AG10803 (cell line): ENCODE results near the gene NKX3-2.

ENCODE experiments used
- DNase-seq: peaks from one replicate; pipeline ENCODE4 v3.0.0; 2010; ENCODE audit warnings: low read depth
- H3K4me3 ChIP-seq: 2 replicates; pipeline ENCODE4 v1.5.1; 2011; ENCODE audit warnings: mild to moderate bottlenecking, low read length, control low read depth
- TF ChIP-seq, protein P1 (sequence below): conservative IDR thresholded peaks from 2 replicates; pipeline ENCODE4 v1.5.1; 2011; ENCODE audit warnings: mild to moderate bottlenecking, low read length, control low read depth, inconsistent platforms

The NKX3-2 gene

DNA sequence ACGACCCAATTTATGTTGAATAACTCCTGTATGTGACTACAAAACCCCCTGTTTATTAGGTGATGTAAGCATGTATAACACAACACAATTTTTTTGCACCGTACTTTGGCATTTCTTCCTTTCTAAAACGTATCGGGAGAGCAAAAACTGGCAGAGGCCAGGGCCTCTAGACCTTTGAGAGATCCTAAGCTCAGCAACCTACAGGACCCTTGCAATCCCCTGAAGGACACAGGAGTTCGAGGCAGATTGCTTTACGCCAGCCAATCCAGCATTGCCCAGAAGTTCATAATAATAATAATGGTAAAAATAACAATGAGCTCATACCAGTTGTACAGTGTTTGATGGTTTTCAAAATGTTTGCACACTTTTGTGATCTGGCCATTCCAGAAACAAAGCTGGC is 7.7 kb downstream of the NKX3-2 start:
- TF ChIP-seq, protein P1, sequence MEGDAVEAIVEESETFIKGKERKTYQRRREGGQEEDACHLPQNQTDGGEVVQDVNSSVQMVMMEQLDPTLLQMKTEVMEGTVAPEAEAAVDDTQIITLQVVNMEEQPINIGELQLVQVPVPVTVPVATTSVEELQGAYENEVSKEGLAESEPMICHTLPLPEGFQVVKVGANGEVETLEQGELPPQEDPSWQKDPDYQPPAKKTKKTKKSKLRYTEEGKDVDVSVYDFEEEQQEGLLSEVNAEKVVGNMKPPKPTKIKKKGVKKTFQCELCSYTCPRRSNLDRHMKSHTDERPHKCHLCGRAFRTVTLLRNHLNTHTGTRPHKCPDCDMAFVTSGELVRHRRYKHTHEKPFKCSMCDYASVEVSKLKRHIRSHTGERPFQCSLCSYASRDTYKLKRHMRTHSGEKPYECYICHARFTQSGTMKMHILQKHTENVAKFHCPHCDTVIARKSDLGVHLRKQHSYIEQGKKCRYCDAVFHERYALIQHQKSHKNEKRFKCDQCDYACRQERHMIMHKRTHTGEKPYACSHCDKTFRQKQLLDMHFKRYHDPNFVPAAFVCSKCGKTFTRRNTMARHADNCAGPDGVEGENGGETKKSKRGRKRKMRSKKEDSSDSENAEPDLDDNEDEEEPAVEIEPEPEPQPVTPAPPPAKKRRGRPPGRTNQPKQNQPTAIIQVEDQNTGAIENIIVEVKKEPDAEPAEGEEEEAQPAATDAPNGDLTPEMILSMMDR: no peak
- H3K4me3 ChIP-seq: no peak overlapping the region
- no peak for DNase-seq

DNA sequence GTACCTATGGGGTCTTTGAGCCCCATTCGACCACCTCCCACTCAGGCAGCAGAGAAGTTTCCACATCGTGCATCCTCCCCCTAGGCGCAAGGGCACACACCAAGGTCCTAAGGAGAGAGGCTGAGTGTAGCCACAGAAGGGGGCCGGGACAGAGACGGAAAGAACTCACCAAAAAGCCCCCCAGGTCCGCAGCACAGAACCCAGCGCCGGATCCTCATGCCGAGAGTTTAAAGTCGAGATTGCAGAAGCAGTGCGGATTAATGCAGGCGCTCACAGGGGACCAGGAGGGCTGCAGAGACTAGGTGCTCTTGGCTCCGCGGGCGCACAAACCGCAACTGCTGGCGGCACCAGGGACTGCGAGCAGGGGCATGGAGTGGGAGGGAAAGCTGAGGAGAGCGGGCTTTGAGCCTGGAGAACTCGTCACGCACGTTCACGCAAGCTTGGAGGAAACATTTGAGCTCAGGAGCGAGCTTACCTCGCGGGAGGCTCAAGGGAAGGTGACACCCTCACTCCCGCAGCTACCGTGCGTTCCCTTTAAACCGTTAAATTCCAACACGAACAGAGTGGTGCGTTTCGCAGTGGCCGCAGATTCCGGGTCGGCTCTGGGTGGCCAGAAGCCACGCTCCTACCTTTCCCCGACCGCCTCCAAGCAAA is 8.5 kb downstream of the NKX3-2 start:
- TF ChIP-seq, protein P1: no peak
- no peak for DNase-seq
- H3K4me3 ChIP-seq: no peak overlapping the region

DNA sequence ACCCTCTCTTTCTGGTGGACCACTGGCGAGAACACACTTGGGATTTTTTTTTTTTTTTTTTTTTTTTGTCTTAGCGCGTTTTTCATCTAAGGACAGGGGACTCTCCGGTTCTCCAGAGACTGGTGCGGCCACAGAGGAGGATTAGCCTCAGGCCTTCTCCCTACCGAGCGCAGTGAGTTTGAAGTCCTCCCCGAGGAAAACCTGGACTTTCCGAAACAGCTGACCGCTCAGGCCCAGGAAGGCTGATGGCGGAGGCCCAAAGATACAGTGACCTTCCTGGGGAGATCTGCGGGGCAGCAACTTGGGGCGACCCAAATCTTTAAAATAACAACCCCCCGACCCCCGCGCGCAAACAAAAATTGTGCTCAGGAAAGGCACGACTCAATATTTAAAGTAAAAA is 9.2 kb downstream of the NKX3-2 start:
- DNase-seq: no peak
- no peak overlapping the region for H3K4me3 ChIP-seq
- TF ChIP-seq, protein P1: no peak

DNA sequence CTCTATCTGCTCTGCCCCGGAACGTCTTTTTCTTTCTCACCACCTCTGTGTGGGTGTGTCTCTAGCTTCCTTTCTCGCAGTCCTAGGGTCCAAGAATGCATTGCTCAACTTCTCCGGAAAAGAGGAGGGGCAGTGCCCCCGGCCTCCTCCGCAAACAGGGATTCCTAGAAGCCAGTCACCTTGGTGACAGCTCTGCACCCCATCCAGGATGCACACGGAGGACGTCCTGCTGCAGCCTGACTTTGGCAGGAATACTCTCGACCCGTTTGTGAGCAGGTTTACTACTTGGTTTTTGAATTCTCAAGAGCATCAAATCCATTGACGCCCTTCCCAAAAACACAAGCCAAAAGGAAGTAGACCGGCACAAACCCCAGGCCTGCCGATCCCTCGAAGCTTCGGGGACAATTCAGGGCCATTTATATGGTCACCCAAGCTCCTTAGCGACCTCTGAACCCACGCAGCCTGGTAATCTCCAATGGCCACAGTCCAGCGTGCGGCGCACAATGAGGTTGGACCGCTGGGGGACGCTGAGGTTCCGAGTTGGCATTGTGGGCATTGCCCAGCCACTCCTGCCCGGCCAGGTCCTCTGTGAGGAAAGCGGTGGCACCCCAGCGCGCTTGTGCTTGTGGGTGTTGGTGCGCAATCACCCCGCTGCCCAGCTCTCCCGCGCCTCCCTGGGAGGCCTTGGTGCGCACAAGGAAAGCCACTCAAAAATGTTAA is 9.8 kb downstream of the NKX3-2 start:
- no peak overlapping the region for H3K4me3 ChIP-seq
- TF ChIP-seq, protein P1: no peak
- DNase-seq: no peak

DNA sequence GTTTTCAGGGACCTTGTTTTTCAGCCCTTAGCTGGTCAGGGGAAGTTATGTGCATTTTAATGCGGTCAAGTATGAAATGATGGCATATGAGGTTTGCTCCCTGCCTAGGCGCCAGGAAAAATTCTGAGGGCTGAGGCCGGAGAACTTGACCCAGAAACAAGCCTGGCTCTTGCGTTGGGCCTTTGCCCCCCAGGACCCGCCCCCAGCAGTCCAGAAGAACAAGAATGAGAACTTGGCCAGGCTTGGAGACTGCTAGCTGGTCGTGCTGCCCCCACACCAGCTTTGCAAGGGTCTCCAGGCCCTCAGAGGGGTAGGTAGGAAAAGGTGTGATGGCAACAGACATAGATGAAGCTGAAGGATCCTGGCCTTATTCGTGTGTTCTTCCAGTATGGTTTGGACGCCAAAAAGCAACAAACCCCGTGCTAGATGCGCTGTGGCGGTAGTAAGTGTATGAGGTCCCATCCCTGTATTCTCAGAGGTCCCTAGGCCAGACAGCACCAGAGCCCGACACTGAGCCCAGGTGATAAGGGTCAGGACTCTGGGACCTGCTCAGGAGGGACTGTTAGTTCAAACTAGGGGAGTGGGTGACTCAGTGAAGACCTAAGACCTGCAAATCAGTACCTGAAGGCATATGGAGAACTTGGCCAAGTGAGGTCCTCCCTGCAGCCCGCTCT is 10.5 kb downstream of the NKX3-2 start:
- H3K4me3 ChIP-seq: no peak overlapping the region
- no peak for DNase-seq
- TF ChIP-seq, protein P1: no peak

DNA sequence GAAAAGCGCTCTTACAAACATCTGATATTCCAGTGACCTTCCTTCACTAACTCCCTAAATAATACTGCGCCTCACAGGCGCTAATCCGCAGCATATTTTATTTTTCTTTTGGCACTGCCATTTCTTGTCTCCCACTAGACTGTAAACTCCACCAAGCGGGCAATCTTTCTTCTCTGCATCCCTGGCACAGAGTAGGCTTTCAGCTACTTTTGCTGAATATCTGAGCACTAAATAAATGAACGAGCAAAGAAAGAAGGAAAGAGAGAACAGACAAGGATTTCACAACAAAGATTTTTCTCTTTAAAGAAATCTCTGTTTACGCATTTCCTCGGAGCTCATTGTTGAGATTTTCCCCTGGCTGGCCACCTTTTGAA is 12.7 kb downstream of the NKX3-2 start:
- H3K4me3 ChIP-seq: no peak overlapping the region
- no peak for DNase-seq
- TF ChIP-seq, protein P1: no peak
